ENCODE results near the gene CUX1.
"Not testable (repeated sequence)": the region's sequence is repeated elsewhere in the genome, so short reads cannot be mapped to it uniquely, and the experiment has no call there.

Gene CUX1

GRCh38 chr7:101917566-101917965 is 100.1 kb downstream of the CUX1 start:
- DNase-seq (ENCODE audit: low spot score), result no peak

- no peak for DNase-seq (ENCODE audit: low spot score)
Observed at GRCh38 chr7:101918426-101918825, 101.0 kb downstream of the CUX1 start.

GRCh38 chr7:101919363-101920115 is 102.1 kb downstream of the CUX1 start:
- DNase-seq (ENCODE audit: low spot score), result no peak

GRCh38 chr7:101921061-101921460 is 103.6 kb downstream of the CUX1 start:
- DNase-seq (ENCODE audit: low spot score), result no peak

GRCh38 chr7:101921546-101922489 is 104.4 kb downstream of the CUX1 start:
- not testable (repeated sequence) for DNase-seq (ENCODE audit: low spot score)

- DNase-seq (ENCODE audit: low spot score), result no peak
Observed at GRCh38 chr7:101922631-101923601, 105.5 kb downstream of the CUX1 start.

GRCh38 chr7:101923602-101923985 is 106.2 kb downstream of the CUX1 start:
- DNase-seq (ENCODE audit: low spot score), result no peak

GRCh38 chr7:101924171-101924570 is 106.7 kb downstream of the CUX1 start:
- no peak for DNase-seq (ENCODE audit: low spot score)

GRCh38 chr7:101926265-101926664 is 108.8 kb downstream of the CUX1 start:
- DNase-seq (ENCODE audit: low spot score), result no peak

GRCh38 chr7:101927389-101927788 is 110.0 kb downstream of the CUX1 start:
- DNase-seq (ENCODE audit: low spot score), result no peak

GRCh38 chr7:101927802-101928201 is 110.4 kb downstream of the CUX1 start:
- DNase-seq (ENCODE audit: low spot score), result no peak

- no peak for DNase-seq (ENCODE audit: low spot score)
Observed at GRCh38 chr7:101929256-101929655, 111.8 kb downstream of the CUX1 start.

- not testable (repeated sequence) for DNase-seq (ENCODE audit: low spot score)
Observed at GRCh38 chr7:101929911-101930310, 112.5 kb downstream of the CUX1 start.

- no peak for DNase-seq (ENCODE audit: low spot score)
Observed at GRCh38 chr7:101932083-101932482, 114.7 kb downstream of the CUX1 start.

GRCh38 chr7:101933028-101933427 is 115.6 kb downstream of the CUX1 start:
- no peak for DNase-seq (ENCODE audit: low spot score)

- DNase-seq (ENCODE audit: low spot score), result no peak
Observed at GRCh38 chr7:101933688-101934121, 116.3 kb downstream of the CUX1 start.

GRCh38 chr7:101934618-101935017 is 117.2 kb downstream of the CUX1 start:
- no peak for DNase-seq (ENCODE audit: low spot score)

GRCh38 chr7:101935521-101936141 is 118.2 kb downstream of the CUX1 start:
- no peak for DNase-seq (ENCODE audit: low spot score)

GRCh38 chr7:101936223-101936610 is 118.8 kb downstream of the CUX1 start:
- DNase-seq (ENCODE audit: low spot score), result no peak

- DNase-seq (ENCODE audit: low spot score), result no peak
Observed at GRCh38 chr7:101936611-101937231, 119.3 kb downstream of the CUX1 start.

All from CD4-positive, alpha-beta T cell treated with Interleukin-2 at 100 ng/mL for 4 hours (primary cell).